ENCODE measurements around the gene UBN1.

UBN1 gene

DNA sequence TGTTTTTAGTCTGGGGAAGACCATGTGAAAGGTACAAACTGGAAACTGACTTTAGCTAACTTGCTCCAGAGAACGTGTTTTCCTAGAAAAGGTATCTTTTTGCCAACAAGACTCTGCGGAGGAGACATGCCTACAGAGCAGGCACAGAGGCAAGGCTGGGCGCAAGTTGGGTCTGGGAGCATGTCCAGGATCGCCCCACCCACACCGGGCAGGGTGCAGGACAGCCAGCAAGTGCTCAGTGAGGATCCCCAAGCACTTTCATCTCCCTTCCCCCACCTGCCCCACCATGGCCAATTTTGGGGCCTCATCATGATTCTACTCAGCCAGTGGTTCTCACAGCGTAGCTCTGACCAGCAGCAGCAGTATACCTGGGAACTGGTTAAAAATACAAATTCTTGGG is 26.6 kb upstream of the UBN1 start:
- DNase-seq (ENCODE audit: low read depth, low spot score) = no peak

DNA sequence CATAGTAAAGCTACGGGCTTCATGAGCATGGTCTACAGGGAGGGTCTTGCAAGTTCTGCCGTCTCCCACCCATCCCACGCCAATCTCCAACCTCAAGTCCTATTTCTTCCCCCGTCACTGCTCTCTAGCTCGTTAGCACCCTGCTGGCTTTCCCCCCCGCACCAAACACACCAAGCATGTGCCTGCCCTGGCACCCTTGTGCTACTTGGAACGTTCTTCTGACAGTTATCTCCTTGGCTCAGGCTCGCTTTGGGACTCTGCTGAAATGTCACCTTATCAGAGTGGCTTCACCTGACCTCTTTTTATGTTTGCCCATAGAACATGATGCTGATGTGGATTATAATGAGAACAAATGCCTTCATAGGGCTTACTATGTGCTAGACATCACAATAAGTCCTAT is 22.1 kb upstream of the UBN1 start:
- no peak for DNase-seq (ENCODE audit: low read depth, low spot score)

GRCh38 chr16:4826526-4826925 is 20.8 kb upstream of the UBN1 start:
- DNase-seq (ENCODE audit: low read depth, low spot score) = no peak

DNA sequence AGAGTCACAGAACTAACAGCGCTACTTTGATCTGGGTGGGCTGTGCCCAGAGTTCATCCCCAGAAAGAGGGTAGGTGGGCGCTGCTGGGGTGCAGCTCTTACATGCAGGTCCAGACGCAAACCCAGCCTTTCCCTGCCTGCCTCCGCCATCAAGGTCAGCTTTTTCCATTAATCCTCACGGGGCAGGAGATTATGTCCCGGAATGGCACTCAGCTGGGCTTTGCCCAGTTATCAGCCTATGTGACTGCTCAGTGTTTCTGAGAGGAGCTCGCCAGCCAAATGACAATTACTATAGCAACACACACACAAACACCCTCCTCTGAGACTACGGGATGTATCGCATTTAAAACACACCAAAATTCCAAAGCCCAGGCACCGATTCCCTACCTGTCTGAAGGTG is 20.3 kb upstream of the UBN1 start:
- no peak for DNase-seq (ENCODE audit: low read depth, low spot score)

- DNase-seq (ENCODE audit: low read depth, low spot score) = no peak
These were observed 18.5 kb upstream of the UBN1 start for GRCh38 chr16:4828567-4829321.

GRCh38 chr16:4830408-4830807 is 16.9 kb upstream of the UBN1 start:
- no peak for DNase-seq (ENCODE audit: low read depth, low spot score)

DNA sequence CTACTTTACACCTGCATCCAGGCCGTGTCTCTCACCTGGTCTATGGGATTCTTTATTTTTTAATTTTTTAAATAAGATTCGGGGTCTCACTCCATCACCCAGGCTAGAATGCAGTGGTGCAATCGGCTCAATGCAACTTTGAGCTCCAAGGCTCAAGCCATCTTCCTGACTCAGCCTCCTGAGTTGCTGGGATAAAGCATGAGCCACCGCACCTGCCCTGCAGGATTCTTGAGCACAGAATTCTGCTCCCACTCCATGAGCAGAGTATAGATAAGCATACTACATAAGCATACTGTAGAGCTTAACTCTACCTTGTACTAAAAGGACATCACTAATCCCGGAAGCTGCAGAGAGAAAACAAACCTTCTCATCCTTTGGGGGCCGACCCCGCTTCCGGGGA is 15.7 kb upstream of the UBN1 start:
- DNase-seq (ENCODE audit: low read depth, low spot score) = no peak

- no peak for DNase-seq (ENCODE audit: low read depth, low spot score)
These were observed 14.5 kb upstream of the UBN1 start for GRCh38 chr16:4832698-4833343.

DNA sequence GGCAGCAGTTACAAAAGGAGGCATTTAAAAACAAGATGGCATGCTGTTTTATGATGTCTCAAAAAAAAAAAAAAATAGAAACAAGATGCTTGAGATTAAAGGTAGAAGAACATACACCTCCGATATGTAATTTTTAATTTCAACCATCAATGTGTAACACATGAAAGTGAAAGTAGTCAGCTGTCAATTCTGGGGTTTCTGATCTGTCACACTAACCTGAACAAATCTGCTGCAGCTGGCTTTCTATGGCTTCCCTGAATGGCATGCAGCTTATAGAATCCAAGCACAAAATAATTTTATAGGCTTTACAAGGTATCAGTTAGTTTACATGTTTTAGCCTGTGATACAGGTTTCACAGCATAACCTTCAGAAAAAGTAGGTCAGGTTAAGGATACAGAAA is 13.7 kb upstream of the UBN1 start:
- DNase-seq (ENCODE audit: low read depth, low spot score) = no peak

DNA sequence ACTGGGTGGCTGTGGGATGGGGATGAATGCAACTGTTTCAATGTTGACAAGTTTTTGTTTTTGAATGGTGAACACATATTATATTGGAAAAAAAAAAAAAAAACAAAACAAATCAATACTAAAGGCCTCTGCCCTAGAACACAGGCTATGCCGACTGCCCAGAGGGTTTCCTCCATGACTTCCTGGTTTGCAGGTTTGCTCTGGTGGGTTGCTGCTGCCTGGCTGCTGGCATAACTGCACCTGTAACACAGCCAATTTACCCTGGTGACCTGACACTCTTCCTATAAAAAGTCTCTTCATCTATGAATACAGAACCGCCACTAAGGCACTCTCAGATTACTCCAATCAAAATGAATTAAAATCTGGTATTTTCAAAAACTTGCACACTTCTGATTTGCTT is 10.6 kb upstream of the UBN1 start:
- no peak for DNase-seq (ENCODE audit: low read depth, low spot score)

- no peak for DNase-seq (ENCODE audit: low read depth, low spot score)
These were observed 9.4 kb upstream of the UBN1 start for GRCh38 chr16:4837733-4838501.

- DNase-seq (ENCODE audit: low read depth, low spot score) = no peak
These were observed 7.3 kb upstream of the UBN1 start for GRCh38 chr16:4839942-4840341.

DNA sequence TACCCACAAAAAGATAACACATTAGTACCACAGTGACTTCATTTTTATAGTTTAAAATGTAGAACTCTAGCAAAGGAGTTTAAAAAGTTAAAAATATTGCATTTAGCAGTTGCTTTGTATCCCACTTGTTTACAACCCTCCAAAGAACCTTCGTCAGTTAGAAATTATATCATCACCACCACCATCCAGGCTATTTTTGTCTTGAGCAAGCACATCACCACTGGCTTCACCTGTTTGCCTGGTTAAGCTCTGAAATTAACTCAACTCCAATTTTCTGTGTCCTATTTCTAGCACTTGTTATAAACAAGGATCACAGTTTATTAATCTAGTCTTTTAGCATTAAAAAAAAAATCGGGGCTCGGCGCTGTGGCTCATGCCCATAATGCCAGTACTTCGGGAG is 6.3 kb upstream of the UBN1 start:
- DNase-seq (ENCODE audit: low read depth, low spot score) = no peak

DNA sequence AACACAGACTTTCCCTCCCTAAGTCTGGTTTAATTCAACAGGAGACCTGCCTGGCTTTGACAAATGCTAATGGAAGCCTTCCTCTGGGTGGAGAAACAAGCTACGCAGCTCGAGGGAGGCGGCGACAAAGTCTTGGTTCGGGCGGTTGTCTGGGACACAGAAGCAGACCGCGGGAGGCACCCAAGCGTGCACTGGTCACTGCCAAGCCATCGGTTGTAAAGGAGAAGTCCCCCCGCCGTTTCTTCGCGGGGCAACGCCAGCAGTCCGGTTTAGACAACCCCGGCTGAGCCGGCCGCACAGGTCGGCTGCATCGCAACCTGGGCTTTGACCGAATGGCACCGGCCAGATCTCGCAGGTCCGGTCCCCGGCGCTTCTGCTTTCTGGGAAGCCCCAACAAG is 779 bp upstream of the UBN1 start:
- no peak for DNase-seq (ENCODE audit: low read depth, low spot score)

DNA sequence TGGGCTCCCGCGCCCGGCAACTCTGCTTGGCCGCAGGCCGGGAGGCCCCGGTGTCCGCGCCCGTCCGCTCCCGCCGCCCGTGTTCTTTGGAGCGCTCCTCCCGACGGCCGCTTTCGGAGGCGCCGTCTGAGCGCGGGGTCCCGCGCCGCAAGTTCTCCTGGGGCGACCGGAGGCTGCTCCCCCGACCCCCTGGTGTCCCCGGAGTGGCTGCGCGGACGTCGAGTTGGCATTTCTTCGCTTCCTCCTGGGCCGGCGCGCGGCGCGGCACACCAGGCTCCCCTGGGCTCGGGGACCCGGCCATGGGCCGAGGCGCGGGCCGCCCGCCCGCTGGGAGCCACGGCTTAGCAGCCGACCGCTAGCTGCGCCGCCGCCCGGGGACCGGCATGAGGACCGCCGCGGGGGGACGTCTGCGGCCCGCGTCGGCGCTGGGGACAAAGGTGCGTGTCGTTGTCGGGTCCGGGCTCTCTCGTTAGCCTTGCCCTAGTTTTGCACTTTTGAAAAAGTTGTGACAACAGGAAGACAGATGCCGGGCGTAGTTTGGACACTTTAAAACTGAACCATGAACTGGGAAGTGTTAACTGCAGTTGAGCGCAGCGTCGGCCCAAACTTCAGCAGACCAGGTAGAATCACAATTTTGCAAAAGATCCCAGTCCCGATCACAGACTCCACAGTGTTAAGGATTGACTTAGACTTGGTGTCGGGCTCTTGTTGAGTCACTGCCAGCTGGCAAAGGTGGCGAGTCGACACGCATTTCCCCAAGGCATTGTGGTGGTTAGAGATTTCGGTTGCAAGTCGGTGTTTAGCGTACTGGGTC is 700 bp downstream of the UBN1 start:
- peak; percentile 2 for DNase-seq (ENCODE audit: low read depth, low spot score)

DNA sequence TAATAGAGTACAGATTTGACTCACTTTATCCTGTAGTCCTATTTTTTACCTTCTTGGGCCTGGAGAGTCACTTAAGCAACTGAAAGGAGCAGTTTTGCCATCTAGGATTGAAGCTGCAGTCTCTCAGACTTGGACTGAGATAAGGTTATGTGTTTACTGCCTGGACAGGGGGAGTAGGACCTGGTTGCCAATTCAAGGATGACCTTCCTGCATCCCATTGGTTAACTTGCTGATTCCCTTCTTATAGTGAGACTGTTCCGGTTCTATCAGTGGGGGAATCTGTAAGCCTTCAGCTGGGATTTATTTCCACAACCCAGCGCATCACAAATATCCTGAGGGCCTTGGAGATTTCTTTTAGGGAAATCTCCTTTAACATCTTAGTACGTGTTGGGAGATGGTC is 2.9 kb downstream of the UBN1 start:
- no peak for DNase-seq (ENCODE audit: low read depth, low spot score)

DNA sequence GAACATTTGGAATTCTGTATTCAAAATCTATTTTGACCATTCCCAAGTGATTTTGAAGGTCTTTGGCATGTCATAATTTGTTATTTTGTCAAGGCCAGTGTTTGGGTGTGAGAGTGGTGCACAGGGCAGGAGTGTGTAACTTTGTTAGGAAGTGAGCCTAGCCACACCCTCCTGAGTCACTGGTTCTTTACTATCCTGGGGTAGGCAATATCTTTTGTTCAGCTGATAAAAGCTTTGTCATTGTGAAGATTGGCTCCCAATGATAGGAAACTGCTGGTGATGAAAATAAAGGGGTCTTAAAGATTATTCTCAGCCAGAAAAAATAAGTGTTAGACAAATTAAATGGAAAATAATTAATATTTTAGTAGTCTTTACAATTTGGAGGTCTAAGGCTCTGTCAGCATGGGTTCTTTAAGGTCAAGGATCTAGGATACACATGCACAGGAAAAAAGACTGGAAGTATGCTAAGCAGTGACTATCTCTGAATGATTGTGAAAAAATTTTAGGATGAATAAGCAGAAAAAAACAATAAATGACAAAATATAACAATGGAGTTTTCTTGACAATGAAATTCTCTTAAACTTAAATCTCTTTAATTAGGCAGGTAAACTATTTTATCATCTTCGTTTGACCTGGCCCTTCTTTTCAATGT is 5.1 kb downstream of the UBN1 start:
- no peak for DNase-seq (ENCODE audit: low read depth, low spot score)

- no peak for DNase-seq (ENCODE audit: low read depth, low spot score)
These were observed 8.1 kb downstream of the UBN1 start for GRCh38 chr16:4855371-4855770.

DNA sequence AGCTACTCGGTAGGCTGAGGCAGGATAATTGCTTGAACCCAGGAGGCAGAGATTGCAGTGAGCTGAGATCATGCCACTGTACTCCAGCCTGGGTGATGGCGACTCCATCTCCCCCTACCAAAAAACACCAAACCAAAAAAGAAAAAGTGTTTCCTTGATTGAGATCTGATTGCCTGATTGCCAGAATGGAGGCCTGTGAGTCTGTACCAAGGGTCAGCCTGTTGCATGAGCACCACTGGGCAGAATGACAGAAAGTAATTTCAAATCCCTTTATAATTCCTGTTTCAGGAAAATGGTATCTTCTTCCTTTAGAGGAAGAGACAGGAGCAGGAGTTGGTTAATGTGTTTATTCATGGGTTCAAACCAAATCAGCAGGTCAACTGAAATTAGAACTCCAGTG is 8.5 kb downstream of the UBN1 start:
- no peak for DNase-seq (ENCODE audit: low read depth, low spot score)

DNA sequence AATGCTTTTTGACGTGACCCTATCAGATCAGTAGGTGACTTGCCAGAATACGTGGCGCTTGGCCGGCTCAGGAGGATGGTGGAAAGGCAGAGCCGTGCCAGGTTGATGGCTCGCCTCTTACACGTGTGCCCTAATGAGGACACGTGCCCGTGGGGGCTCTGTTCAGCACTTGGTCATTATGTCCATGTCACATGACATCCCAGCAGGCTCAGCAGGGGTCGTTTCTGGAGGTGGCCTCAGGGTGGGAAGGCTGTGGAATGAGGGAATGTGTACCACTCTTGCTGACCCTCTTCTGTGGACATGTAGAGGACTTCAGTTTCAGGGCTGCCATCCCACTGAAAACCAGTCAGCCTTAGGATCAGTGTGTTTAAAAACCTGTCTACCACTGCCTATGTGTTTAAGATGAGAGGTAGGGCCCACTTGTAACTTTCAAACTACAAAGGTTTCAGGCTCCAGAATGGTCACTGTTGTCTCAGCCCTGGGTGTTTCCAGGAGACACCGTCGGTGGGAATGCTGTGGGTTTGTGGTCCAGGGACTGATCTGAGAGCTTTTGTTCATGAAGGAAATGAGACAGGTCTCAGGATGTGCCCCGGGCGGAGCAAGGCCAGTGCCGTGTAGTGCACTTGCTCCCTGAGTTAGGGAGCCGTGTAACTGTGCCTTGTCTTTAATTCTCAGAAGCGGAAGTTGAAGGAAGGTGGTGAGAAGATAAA is 12.1 kb downstream of the UBN1 start:
- DNase-seq (ENCODE audit: low read depth, low spot score) = no peak

- DNase-seq (ENCODE audit: low read depth, low spot score) = no peak
These were observed 12.6 kb downstream of the UBN1 start for GRCh38 chr16:4859900-4860255.
